Neutrophil (primary cell): ENCODE measurements around the gene METAP1.
"Not testable (repeated sequence)": the region's sequence is repeated elsewhere in the genome, so short reads cannot be mapped to it uniquely, and the experiment has no call there.

Experiments used
- H3K27ac ChIP-seq: fragments of 200-600 bp; sonication (generic); 2 replicates; pipeline ENCODE4 v1.5.1; 2016; ENCODE audit warnings: mild to moderate bottlenecking, moderate library complexity
- H3K27me3 ChIP-seq: fragments of 200-600 bp; sonication (generic); 2 replicates; pipeline ENCODE4 v1.6.0; 2016; ENCODE audit warnings: mild to moderate bottlenecking
- H3K36me3 ChIP-seq: fragments of 200-600 bp; sonication (generic); 2 replicates; pipeline ENCODE4 v1.5.1; 2017
- H3K4me1 ChIP-seq, 2 experiments: fragments of 200-600 bp in 1 of 2; sonication (generic) in 1 of 2; 1 replicate in 1 of 2; 2 replicates in 1 of 2; pipeline versions ENCODE4 v1.5.1 to v1.6.1; 2013 to 2016; ENCODE audit warnings: low read depth in 1 of 2, low read length in 1 of 2, mild to moderate bottlenecking in 1 of 2, moderate library complexity in 1 of 2; ENCODE audit not compliant: control insufficient read depth in 1 of 2, insufficient read depth in 1 of 2
- H3K4me3 ChIP-seq, 2 experiments: fragments of 200-600 bp in 1 of 2; sonication (generic) in 1 of 2; 1 replicate in 1 of 2; 2 replicates in 1 of 2; pipeline ENCODE4 v1.5.1; 2013 to 2016; ENCODE audit warnings: low read depth in 1 of 2, low read length in 1 of 2, mild to moderate bottlenecking in 1 of 2, moderate library complexity in 1 of 2
- H3K9me3 ChIP-seq: fragments of 200-600 bp; sonication (generic); 2 replicates; pipeline ENCODE4 v1.5.1; 2016
- TF ChIP-seq, protein P1 (sequence below): fragments of 200-600 bp; sonication (generic); IDR thresholded peaks from 2 replicates; pipeline ENCODE4 v1.5.1; 2016; ENCODE audit warnings: antibody characterized with exemption

METAP1 gene

GRCh38 chr4:98967786-98968329, 27.7 kb upstream of the METAP1 start:
- no peak overlapping the region for H3K27ac ChIP-seq
- no peaks in the 10 kb centered on the region for H3K36me3 ChIP-seq
- no peaks in the 10 kb centered on the region for H3K4me1 ChIP-seq
- no peak overlapping the region for H3K4me3 ChIP-seq
- no peaks in the 10 kb centered on the region for H3K27me3 ChIP-seq
- no peaks in the 10 kb centered on the region for H3K9me3 ChIP-seq
- TF ChIP-seq, protein P1, sequence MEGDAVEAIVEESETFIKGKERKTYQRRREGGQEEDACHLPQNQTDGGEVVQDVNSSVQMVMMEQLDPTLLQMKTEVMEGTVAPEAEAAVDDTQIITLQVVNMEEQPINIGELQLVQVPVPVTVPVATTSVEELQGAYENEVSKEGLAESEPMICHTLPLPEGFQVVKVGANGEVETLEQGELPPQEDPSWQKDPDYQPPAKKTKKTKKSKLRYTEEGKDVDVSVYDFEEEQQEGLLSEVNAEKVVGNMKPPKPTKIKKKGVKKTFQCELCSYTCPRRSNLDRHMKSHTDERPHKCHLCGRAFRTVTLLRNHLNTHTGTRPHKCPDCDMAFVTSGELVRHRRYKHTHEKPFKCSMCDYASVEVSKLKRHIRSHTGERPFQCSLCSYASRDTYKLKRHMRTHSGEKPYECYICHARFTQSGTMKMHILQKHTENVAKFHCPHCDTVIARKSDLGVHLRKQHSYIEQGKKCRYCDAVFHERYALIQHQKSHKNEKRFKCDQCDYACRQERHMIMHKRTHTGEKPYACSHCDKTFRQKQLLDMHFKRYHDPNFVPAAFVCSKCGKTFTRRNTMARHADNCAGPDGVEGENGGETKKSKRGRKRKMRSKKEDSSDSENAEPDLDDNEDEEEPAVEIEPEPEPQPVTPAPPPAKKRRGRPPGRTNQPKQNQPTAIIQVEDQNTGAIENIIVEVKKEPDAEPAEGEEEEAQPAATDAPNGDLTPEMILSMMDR: no peak

GRCh38 chr4:98969878-98970785, 25.4 kb upstream of the METAP1 start:
- TF ChIP-seq, protein P1: no peak

GRCh38 chr4:98976716-98977115, 18.8 kb upstream of the METAP1 start:
- no peak overlapping the region for H3K27ac ChIP-seq

More at GRCh38 chr4:98969878-98970785, 25.4 kb upstream of the METAP1 start:
- no peaks in the 10 kb centered on the region for H3K9me3 ChIP-seq
- H3K27me3 ChIP-seq: no peaks in the 10 kb centered on the region
- no peaks in the 10 kb centered on the region for H3K4me1 ChIP-seq
- no peaks in the 10 kb centered on the region for H3K36me3 ChIP-seq
- H3K4me3 ChIP-seq: no peak overlapping the region
- no peak overlapping the region for H3K27ac ChIP-seq

DNA sequence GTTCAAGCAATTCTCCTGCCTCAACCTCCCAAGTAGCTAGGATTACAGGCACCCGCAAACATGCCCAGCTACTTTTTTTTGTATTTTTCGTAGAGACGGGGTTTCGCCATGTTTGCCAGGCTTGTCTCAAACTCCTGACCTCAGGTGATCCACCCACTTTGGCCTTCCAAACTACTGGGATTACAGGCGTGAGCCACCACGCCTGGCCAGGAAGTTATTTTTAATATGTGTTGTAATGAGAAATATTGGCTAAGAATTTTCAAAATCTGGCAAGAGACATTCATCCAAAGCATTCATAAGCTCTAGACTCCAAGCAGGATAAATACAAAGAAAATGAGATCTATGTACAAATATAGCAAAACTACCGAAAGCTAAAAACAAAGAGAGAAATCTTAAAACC, 18.0 kb upstream of the METAP1 start:
- TF ChIP-seq, protein P1: no peak
- Histone ChIP-seq H3K36me3 (no peaks in the 10 kb centered on the region), H3K27ac (no peak overlapping the region), H3K27me3 (no peaks in the 10 kb centered on the region), H3K4me1 (no peaks in the 10 kb centered on the region), H3K4me3 (no peak overlapping the region), H3K9me3 (no peaks in the 10 kb centered on the region)

More at GRCh38 chr4:98976716-98977115, 18.8 kb upstream of the METAP1 start:
- Histone ChIP-seq H3K27me3 (no peaks in the 10 kb centered on the region), H3K4me1 (no peaks in the 10 kb centered on the region), H3K36me3 (no peaks in the 10 kb centered on the region), H3K9me3 (no peaks in the 10 kb centered on the region), H3K4me3 (no peak overlapping the region)
- TF ChIP-seq, protein P1: no peak

DNA sequence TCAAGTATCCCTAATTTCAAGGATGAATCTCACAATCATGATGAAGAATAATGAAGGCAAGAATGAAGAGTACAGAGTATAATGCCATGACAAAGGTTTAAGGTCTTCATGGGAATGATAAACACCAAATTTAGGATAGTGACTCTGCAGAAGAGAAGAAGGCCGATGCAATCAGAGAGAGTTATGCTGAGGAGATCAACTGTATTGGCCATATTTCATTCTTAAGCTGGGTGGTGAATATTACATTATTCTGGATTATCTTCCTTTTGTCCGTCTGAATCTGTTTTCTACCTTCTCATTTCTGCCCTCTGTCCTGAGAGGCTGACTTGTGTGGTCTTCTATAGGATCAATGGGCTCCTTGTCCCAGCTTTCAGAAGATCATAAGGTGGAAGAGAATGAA, 7.8 kb upstream of the METAP1 start:
- Histone ChIP-seq H3K9me3 (no peaks in the 10 kb centered on the region), H3K4me3 (no peak overlapping the region), H3K4me1 (no peaks in the 10 kb centered on the region), H3K36me3 (no peaks in the 10 kb centered on the region), H3K27me3 (no peaks in the 10 kb centered on the region), H3K27ac (no peak overlapping the region)
- TF ChIP-seq, protein P1: no peak

DNA sequence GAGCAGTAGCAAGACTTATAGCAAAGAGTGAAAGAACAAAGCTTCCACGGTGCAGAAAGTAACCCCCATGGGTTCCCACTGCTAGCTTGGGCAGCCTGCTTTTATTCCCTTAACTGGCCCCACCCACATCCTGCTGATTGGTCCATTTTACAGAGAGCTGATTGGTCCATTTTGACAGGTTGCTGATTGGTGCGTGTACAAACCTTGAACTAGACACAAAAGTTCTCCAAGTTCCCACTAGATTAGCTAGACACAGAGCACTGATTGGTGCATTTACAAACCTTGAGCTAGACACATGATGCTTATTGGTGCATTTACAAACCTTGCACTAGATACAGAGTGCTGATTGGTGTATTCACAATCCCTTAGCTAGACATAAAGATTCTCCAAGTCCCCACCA, 2.7 kb upstream of the METAP1 start:
- not testable (repeated sequence) for H3K36me3 ChIP-seq, H3K27ac ChIP-seq, H3K9me3 ChIP-seq, H3K4me3 ChIP-seq, H3K27me3 ChIP-seq
- H3K4me1 ChIP-seq: peaks cover 15 to 17% of the 10 kb centered on the region in 2 experiments
